HG03159 (cell line): ENCODE measurements around the gene ADH1A.
"Not testable (repeated sequence)": the region's sequence is repeated elsewhere in the genome, so short reads cannot be mapped to it uniquely, and the experiment has no call there.

Experiments used
- ATAC-seq: cut with Tn5 transposase; IDR thresholded peaks from one replicate; pipeline ENCODE4 v1.9.1; 2021; ENCODE audit warnings: mild to moderate bottlenecking, moderate library complexity; ENCODE audit not compliant: unreplicated experiment

The ADH1A gene

GRCh38 chr4:99290848-99291786 lies at the start of gene ADH1A:
Gene ADH1A, minus strand, starts transcription at chr4:99290985. Its CDS starts 71 bp downstream, at chr4:99290914.
- ATAC-seq: no peak

- no peak for ATAC-seq
Measured at GRCh38 chr4:99339172-99339571, 48.4 kb upstream of the ADH1A start.

GRCh38 chr4:99336553-99336952 lies 45.8 kb upstream of the ADH1A start:
- no peak for ATAC-seq

GRCh38 chr4:99334880-99335279 lies 44.1 kb upstream of the ADH1A start:
- ATAC-seq: no peak

- ATAC-seq: no peak
Measured at GRCh38 chr4:99330648-99331047, 39.9 kb upstream of the ADH1A start.

- no peak for ATAC-seq
Measured at GRCh38 chr4:99329876-99330275, 39.1 kb upstream of the ADH1A start.

- ATAC-seq: no peak
Measured at GRCh38 chr4:99324979-99325378, 34.2 kb upstream of the ADH1A start.

- ATAC-seq: no peak
Measured at GRCh38 chr4:99324361-99324760, 33.6 kb upstream of the ADH1A start.

- ATAC-seq: no peak
Measured at GRCh38 chr4:99323756-99324155, 33.0 kb upstream of the ADH1A start.

- no peak for ATAC-seq
Measured at GRCh38 chr4:99321241-99322191, 30.7 kb upstream of the ADH1A start, which contains the start of gene ADH1B. Gene ADH1B, minus strand, starts transcription at chr4:99321401. Its CDS starts 70 bp downstream, at chr4:99321331.

GRCh38 chr4:99317811-99318210 lies 27.0 kb upstream of the ADH1A start:
- ATAC-seq: not testable (repeated sequence)

GRCh38 chr4:99317354-99317753 lies 26.6 kb upstream of the ADH1A start:
- ATAC-seq: no peak

GRCh38 chr4:99315839-99316238 lies 25.1 kb upstream of the ADH1A start:
- ATAC-seq: no peak

- ATAC-seq: no peak
Measured at GRCh38 chr4:99314211-99314610, 23.4 kb upstream of the ADH1A start.

- ATAC-seq: no peak
Measured at GRCh38 chr4:99310389-99310788, 19.6 kb upstream of the ADH1A start.

- ATAC-seq: no peak
Measured at GRCh38 chr4:99305638-99306400, 15.0 kb upstream of the ADH1A start.

GRCh38 chr4:99301376-99302164 lies 10.8 kb upstream of the ADH1A start:
- no peak for ATAC-seq

GRCh38 chr4:99300934-99301333 lies 10.1 kb upstream of the ADH1A start:
- ATAC-seq: no peak

GRCh38 chr4:99293357-99293756 lies 2.6 kb upstream of the ADH1A start:
- no peak for ATAC-seq

GRCh38 chr4:99285387-99285786 lies 5.4 kb downstream of the ADH1A start:
- no peak for ATAC-seq
